Articular chondrocyte of knee joint (primary cell): ENCODE measurements around the gene ESRRB. TPM values are rescaled to one million over a fixed set of nuclear protein-coding genes. Genes with fewer than 3 reads are reported as not detected.

Experiments
- total RNA-seq: library from RNA; depleted of rRNA; stranded (reverse); fragments of >200 nt; gene quantifications from 2 replicates; pipeline ENCODE4 v1.2.3, GENCODE V29; 2012

The ESRRB gene
- total RNA-seq, result 0.11 and 0.13 TPM in 2 replicates

GRCh38 chr14:76375947-76376404, at the start of gene ESRRB:
ESRRB (plus strand) TSS chr14:76376137; CDS start chr14:76376402, 265 bp downstream.

Other genes with a start within 250 kb of the ESRRB start
- gene GPATCH2L, start 224.2 kb upstream of the ESRRB start, total RNA-seq, result 50.8 and 58.9 TPM in 2 replicates